HL-60 (cell line): ENCODE data around the gene A2M.

Experiments used
- DNase-seq, 2 experiments: peaks; one replicate each; pipeline ENCODE4 v3.0.0-alpha.2; 2010 to 2020; ENCODE audit warnings: low read depth in 1 of 2, low spot score in 1 of 2
- H3K27ac ChIP-seq: fragments of 250-450 bp; sonication (Bioruptor Pico); replicated peaks from 2 replicates; pipeline ENCODE4 v1.5.1; 2020; ENCODE audit warnings: mild to moderate bottlenecking, moderate library complexity
- H3K27me3 ChIP-seq: fragments of 250-450 bp; sonication (Bioruptor Pico); 2 replicates; pipeline ENCODE4 v1.5.1; 2021; ENCODE audit warnings: mild to moderate bottlenecking, moderate library complexity; ENCODE audit not compliant: insufficient read depth, poor library complexity, severe bottlenecking
- H3K4me3 ChIP-seq: replicated peaks from 2 replicates; pipeline ENCODE4 v1.5.1; 2011; ENCODE audit warnings: mild to moderate bottlenecking, control low read depth, low read length; ENCODE audit not compliant: insufficient read depth
- CTCF ChIP-seq: IDR thresholded peaks from one replicate; pipeline ENCODE4 v1.5.1; 2011; ENCODE audit warnings: low read length, control low read depth, inconsistent platforms; ENCODE audit not compliant: insufficient read depth
- GABPA ChIP-seq: IDR thresholded peaks from 2 replicates; pipeline ENCODE4 v1.6.1; 2012; ENCODE audit warnings: low read depth
- POLR2AphosphoS5 ChIP-seq: IDR thresholded peaks from 2 replicates; pipeline ENCODE4 v1.6.1; 2012; ENCODE audit warnings: low read depth
- REST ChIP-seq: IDR thresholded peaks from 2 replicates; pipeline ENCODE4 v1.6.1; 2012; ENCODE audit warnings: low read depth; ENCODE audit not compliant: insufficient replicate concordance
- SPI1 ChIP-seq: IDR thresholded peaks from 2 replicates; pipeline ENCODE4 v1.6.1; 2012; ENCODE audit warnings: low read depth, mild to moderate bottlenecking, borderline replicate concordance

The A2M gene

GRCh38 chr12:9130244-9130643, 14.5 kb upstream of the A2M start:
- no peak overlapping the region for H3K27ac ChIP-seq
- no peak for DNase-seq
- no peak for TF ChIP-seq SPI1
- no peak for TF ChIP-seq REST
- TF ChIP-seq CTCF = no peak
- TF ChIP-seq GABPA = no peak
- TF ChIP-seq POLR2AphosphoS5 = no peak
- no peak overlapping the region for H3K4me3 ChIP-seq
- H3K27me3 ChIP-seq = no peaks in the 10 kb centered on the region

- no peaks in the 10 kb centered on the region for H3K27me3 ChIP-seq
- H3K4me3 ChIP-seq = no peak overlapping the region
- H3K27ac ChIP-seq = no peak overlapping the region
- TF ChIP-seq REST = no peak
- no peak for TF ChIP-seq SPI1
- no peak for TF ChIP-seq GABPA
- TF ChIP-seq CTCF = no peak
- no peak for TF ChIP-seq POLR2AphosphoS5
- no peak for DNase-seq
These were observed 12.4 kb upstream of the A2M start for GRCh38 chr12:9127936-9128663.

- Histone ChIP-seq H3K27me3 (no peaks in the 10 kb centered on the region), H3K4me3 (no peak overlapping the region), H3K27ac (no peak overlapping the region)
- DNase-seq = no peak
- no peak for TF ChIP-seq REST
- no peak for TF ChIP-seq CTCF
- no peak for TF ChIP-seq SPI1
- no peak for TF ChIP-seq POLR2AphosphoS5
- no peak for TF ChIP-seq GABPA
These were observed 11.8 kb upstream of the A2M start for GRCh38 chr12:9127484-9127883.
